CD8-positive, alpha-beta memory T cell (primary cell): Measurements from ENCODE around the gene CABP2. TPM values are rescaled to one million over a fixed set of nuclear protein-coding genes. Genes with fewer than 3 reads are reported as not detected.
"Not testable (repeated sequence)": the region's sequence is repeated elsewhere in the genome, so short reads cannot be mapped to it uniquely, and the experiment has no call there.

Source experiments
- CTCF ChIA-PET: fragments of 350-600 bp; sonication (Branson Sonifier 250); formaldehyde crosslinking; loops from one replicate; lab custom pipeline; 2021; ENCODE audit warnings: antibody characterized with exemption; lab: Charles Lee
- POLR2A ChIA-PET: fragments of 350-600 bp; sonication (Branson Sonifier 250); formaldehyde crosslinking; loops from one replicate; lab custom pipeline; 2021; ENCODE audit warnings: antibody characterized with exemption; lab: Charles Lee
- DNase-seq, 5 donors: peaks; one replicate each; pipeline versions ENCODE4 v3.0.0 to v3.0.0-alpha.2; 2020 to 2022; ENCODE audit warnings: mixed read lengths in 1 of 5
- H3K27ac ChIP-seq: one replicate; pipeline ENCODE4 v1.7.0; 2013; ENCODE audit warnings: low read depth, mild to moderate bottlenecking, low read length, moderate library complexity
- H3K27me3 ChIP-seq: 2 replicates; pipeline ENCODE4 v1.7.0; 2013; ENCODE audit warnings: low read length, mild to moderate bottlenecking; ENCODE audit not compliant: insufficient read depth, poor library complexity, severe bottlenecking
- H3K36me3 ChIP-seq: 2 replicates; pipeline ENCODE4 v1.7.0; 2013; ENCODE audit warnings: mild to moderate bottlenecking, low read length, moderate library complexity; ENCODE audit not compliant: insufficient read depth
- H3K4me1 ChIP-seq: 2 replicates; pipeline ENCODE4 v1.7.0; 2013; ENCODE audit warnings: mild to moderate bottlenecking, low read length, moderate library complexity; ENCODE audit not compliant: insufficient read depth
- H3K4me3 ChIP-seq: 2 replicates; pipeline ENCODE4 v1.7.0; 2013; ENCODE audit warnings: mild to moderate bottlenecking, low read length
- H3K9me3 ChIP-seq: 2 replicates; pipeline ENCODE4 v1.7.0; 2013; ENCODE audit warnings: mild to moderate bottlenecking, low read length
- H3K27ac Mint-ChIP-seq, 8 donors: one replicate each; pipeline ENCODE4 v1.8.0; 2020 to 2021; ENCODE audit warnings: mixed read lengths in 8 of 8, mild to moderate bottlenecking in 6 of 8, inconsistent platforms in 3 of 8, moderate library complexity in 3 of 8
- H3K27me3 Mint-ChIP-seq, 2 donors: one replicate each; pipeline ENCODE4 v1.8.0; 2020 to 2021; ENCODE audit warnings: mixed read lengths in 2 of 2, mild to moderate bottlenecking in 1 of 2, moderate library complexity in 1 of 2
- H3K36me3 Mint-ChIP-seq, 3 donors: one replicate each; pipeline ENCODE4 v1.8.0; 2020 to 2021; ENCODE audit warnings: mixed read lengths in 3 of 3, inconsistent platforms in 1 of 3, mild to moderate bottlenecking in 1 of 3
- H3K4me1 Mint-ChIP-seq, 3 donors: one replicate each; pipeline ENCODE4 v1.8.0; 2020 to 2021; ENCODE audit warnings: mixed read lengths in 3 of 3, inconsistent platforms in 1 of 3, mild to moderate bottlenecking in 1 of 3
- H3K4me3 Mint-ChIP-seq, 7 donors: one replicate each; pipeline ENCODE4 v1.8.0; 2020 to 2021; ENCODE audit warnings: mixed read lengths in 7 of 7, mild to moderate bottlenecking in 6 of 7, moderate library complexity in 4 of 7, inconsistent platforms in 2 of 7
- H3K9me3 Mint-ChIP-seq, 5 donors: one replicate each; pipeline ENCODE4 v1.8.0; 2020 to 2022; ENCODE audit warnings: mixed read lengths in 5 of 5, mild to moderate bottlenecking in 3 of 5, moderate library complexity in 2 of 5, inconsistent platforms in 1 of 5
- polyA plus RNA-seq: library from polyadenylated mRNA; unstranded; fragments of 300-500 nt; fragmentation: Illumina TruSeq; gene quantifications from one replicate; pipeline ENCODE4 v1.2.3, GENCODE V29; 2021
- total RNA-seq, 2 experiments: library from RNA; stranded (reverse); gene quantifications; one replicate each; pipeline ENCODE4 v1.2.3, GENCODE V29; 2021

The CABP2 gene
- total and polyA plus RNA-seq, 3 experiments from 2014 or later = not detected

- POLR2A ChIA-PET = interaction anchor here (0.6 to 4.1 kb wide), 15 partner anchors 9 to 1905 kb away, joined by 3 to 38 read pairs (median 5); partner anchors contain the start of genes PITPNM1, POLD4, PPP1CA and PTPRCAP
- H3K4me1 Mint-ChIP-seq = peaks cover 42 to 50% (median 49%) of the 10 kb centered on the region in 3 donors
- DNase-seq = no peak
- H3K27ac Mint-ChIP-seq = peak overlapping the region; percentile 90 to 100 (median 98)
- H3K9me3 Mint-ChIP-seq = no peaks in the 10 kb centered on the region
- H3K36me3 Mint-ChIP-seq = peaks cover 0 to 23% (median 0%) of the 10 kb centered on the region in 3 donors
- no peaks in the 10 kb centered on the region for H3K27me3 Mint-ChIP-seq
- peaks cover 44% of the 10 kb centered on the region for H3K4me1 ChIP-seq
- H3K4me3 Mint-ChIP-seq = peak overlapping the region; percentile 87 to 99 (median 95)
- CTCF ChIA-PET = interaction anchor here (0.8 to 2.5 kb wide), 12 partner anchors 22 to 131 kb away, joined by 3 to 13 read pairs (median 4); partner anchors contain the start of genes CDK2AP2, PITPNM1, PPP1CA and PTPRCAP
- H3K9me3 ChIP-seq = no peaks in the 10 kb centered on the region
- peak overlapping the region; percentile 96 for H3K4me3 ChIP-seq
- peaks cover 4% of the 10 kb centered on the region for H3K36me3 ChIP-seq
- peak overlapping the region; percentile 80 for H3K27ac ChIP-seq
- H3K27me3 ChIP-seq = no peaks in the 10 kb centered on the region
Measured at GRCh38 chr11:67482275-67482826, 40.9 kb downstream of the CABP2 start.

GRCh38 chr11:67477344-67478050, 45.7 kb downstream of the CABP2 start:
- DNase-seq, H3K27ac Mint-ChIP-seq, H3K9me3 Mint-ChIP-seq, H3K36me3 ChIP-seq, H3K4me1 ChIP-seq, H3K4me3 Mint-ChIP-seq, H3K4me1 Mint-ChIP-seq, H3K27me3 Mint-ChIP-seq, CTCF ChIA-PET, H3K36me3 Mint-ChIP-seq, H3K4me3 ChIP-seq, H3K27me3 ChIP-seq, H3K9me3 ChIP-seq: not testable (repeated sequence)
- peak overlapping the region; percentile 16 for H3K27ac ChIP-seq
- POLR2A ChIA-PET = interaction anchor here (0.6 kb wide), 2 partner anchors 13 to 333 kb away, joined by 3 to 7 read pairs; no protein-coding TSS in a partner anchor

DNA sequence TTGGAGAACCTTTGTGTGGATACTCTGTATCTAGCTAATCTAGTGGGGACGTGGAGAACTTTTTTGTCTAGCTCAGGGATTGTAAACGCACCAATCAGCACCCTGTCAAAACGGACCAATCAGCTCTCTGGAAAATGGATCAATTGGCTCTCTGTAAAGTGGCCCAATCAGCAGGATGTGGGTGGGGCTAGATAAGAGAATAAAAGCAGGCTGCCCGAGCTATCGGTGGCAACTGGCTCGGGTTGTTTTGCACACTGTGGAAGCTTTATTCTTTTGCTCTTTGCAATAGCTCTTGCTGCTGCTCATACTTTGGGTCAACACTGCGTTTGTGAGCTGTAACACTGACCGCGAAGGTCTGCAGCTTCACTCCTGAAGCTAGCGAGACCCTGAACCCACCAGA, 46.6 kb downstream of the CABP2 start:
- CTCF ChIA-PET = interaction anchor here (0.8 to 2.0 kb wide), 4 partner anchors 29 to 120 kb away, joined by 3 to 6 read pairs (median 4); partner anchors contain the start of gene PPP1CA
- POLR2A ChIA-PET, H3K4me3 ChIP-seq, H3K36me3 ChIP-seq, H3K27ac Mint-ChIP-seq, H3K4me1 ChIP-seq, H3K27me3 Mint-ChIP-seq, H3K9me3 ChIP-seq, H3K9me3 Mint-ChIP-seq, DNase-seq, H3K4me1 Mint-ChIP-seq, H3K36me3 Mint-ChIP-seq, H3K27me3 ChIP-seq: not testable (repeated sequence)
- peak overlapping the region; percentile 16 for H3K27ac ChIP-seq
- H3K4me3 Mint-ChIP-seq = peak overlapping the region in 1 of 7 donors; percentile 3

DNA sequence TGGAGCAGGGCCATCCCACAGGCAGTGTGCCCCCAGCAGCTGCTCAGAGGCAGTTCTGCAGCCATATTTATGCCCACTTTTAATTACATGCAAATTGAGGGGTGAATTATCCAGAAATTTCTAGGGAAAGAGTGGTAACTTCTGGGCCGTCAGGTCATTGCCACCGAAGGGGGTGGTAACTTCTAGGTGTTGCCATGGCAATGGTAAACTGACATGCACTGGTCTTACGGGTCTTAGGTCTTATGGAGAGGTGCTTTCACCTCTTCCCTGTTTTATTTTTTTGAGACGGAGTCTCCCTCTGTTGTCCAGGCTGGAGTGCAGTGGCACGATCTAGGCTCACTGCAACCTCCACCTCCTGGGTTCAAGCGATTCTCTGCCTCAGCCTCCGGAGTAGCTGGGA, 50.4 kb downstream of the CABP2 start:
- Mint-ChIP-seq H3K4me3 (no peak overlapping the region), H3K36me3 (peaks cover 0 to 3% (median 0%) of the 10 kb centered on the region in 3 donors), H3K27me3 (no peaks in the 10 kb centered on the region), H3K9me3 (no peaks in the 10 kb centered on the region), H3K4me1 (peaks cover 0 to 12% (median 11%) of the 10 kb centered on the region in 3 donors), H3K27ac (no peak overlapping the region)
- H3K9me3 ChIP-seq = no peaks in the 10 kb centered on the region
- no peaks in the 10 kb centered on the region for H3K36me3 ChIP-seq
- POLR2A ChIA-PET = interaction anchor here (2.1 kb wide), 1 partner anchor 10 kb away, joined by 5 read pairs; the partner anchor contains the start of gene AIP
- H3K4me3 ChIP-seq = no peak overlapping the region
- DNase-seq = no peak
- CTCF ChIA-PET = interaction anchor here (1.0 kb wide), 1 partner anchor 36 kb away, joined by 3 read pairs; the partner anchor contains the start of gene PTPRCAP
- H3K4me1 ChIP-seq = peaks cover 7% of the 10 kb centered on the region
- no peak overlapping the region for H3K27ac ChIP-seq
- no peaks in the 10 kb centered on the region for H3K27me3 ChIP-seq

DNA sequence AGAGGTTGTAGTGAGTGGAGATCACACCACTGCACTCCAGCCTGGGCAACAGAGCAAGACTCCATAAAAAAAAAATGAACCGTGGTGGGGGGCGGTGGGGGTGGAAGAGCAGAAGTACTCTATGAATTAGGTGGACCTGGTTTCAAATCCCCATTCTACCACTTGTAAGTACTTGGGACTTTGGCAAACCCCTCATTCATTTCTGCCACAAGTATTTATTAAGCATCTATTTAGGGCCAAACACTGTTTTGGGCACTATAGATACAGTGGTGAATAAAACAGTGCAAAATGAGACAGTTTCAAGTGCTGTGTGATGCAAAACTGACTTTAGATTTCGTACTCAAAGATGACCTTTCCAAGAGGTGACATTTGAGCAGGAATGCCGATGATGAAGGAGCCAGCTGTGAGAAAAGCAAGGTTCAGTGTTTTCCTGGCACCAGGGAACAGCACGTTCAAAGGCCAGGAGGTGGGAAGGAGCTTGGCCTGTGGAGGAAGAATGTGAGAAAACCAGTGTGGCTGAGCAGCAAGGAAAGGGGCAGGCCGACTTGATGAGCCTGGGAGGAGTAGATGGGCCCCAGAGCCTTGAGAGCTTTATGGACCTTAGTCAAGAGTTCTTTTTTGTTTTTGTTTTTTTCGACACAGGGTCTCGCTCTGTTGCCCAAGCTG, 52.8 kb downstream of the CABP2 start:
- Histone ChIP-seq H3K36me3 (no peaks in the 10 kb centered on the region), H3K27me3 (no peaks in the 10 kb centered on the region), H3K4me1 (peaks cover 23% of the 10 kb centered on the region), H3K9me3 (no peaks in the 10 kb centered on the region), H3K4me3 (no peak overlapping the region), H3K27ac (no peak overlapping the region)
- H3K4me3 Mint-ChIP-seq = peak overlapping the region in 6 of 7 donors; percentile 74 to 92 (median 84)
- no peak for DNase-seq
- H3K9me3 Mint-ChIP-seq = no peaks in the 10 kb centered on the region
- no peaks in the 10 kb centered on the region for H3K27me3 Mint-ChIP-seq
- peaks cover 0 to 6% (median 0%) of the 10 kb centered on the region in 3 donors for H3K36me3 Mint-ChIP-seq
- POLR2A ChIA-PET = interaction anchor here (1.1 to 3.9 kb wide), 3 partner anchors 13 to 69 kb away, joined by 5 to 22 read pairs (median 12); partner anchors contain the start of genes AIP and PPP1CA
- peak overlapping the region in 5 of 8 donors; percentile 11 to 87 (median 73) for H3K27ac Mint-ChIP-seq
- peaks cover 7 to 29% (median 21%) of the 10 kb centered on the region in 3 donors for H3K4me1 Mint-ChIP-seq
- CTCF ChIA-PET = interaction anchor here (0.8 to 4.8 kb wide), 6 partner anchors 22 to 88 kb away, joined by 3 to 38 read pairs (median 4); partner anchors contain the start of genes PPP1CA, PTPRCAP and TBC1D10C

GRCh38 chr11:67469508-67469811, 53.8 kb downstream of the CABP2 start:
- ChIA-PET CTCF (interaction anchor here (0.7 to 4.8 kb wide), 12 partner anchors 15 to 87 kb away, joined by 3 to 38 read pairs (median 4); partner anchors contain the start of genes CABP4, PPP1CA, PTPRCAP and RPS6KB2), POLR2A (interaction anchor here (1.0 to 3.9 kb wide), 10 partner anchors 14 to 230 kb away, joined by 3 to 38 read pairs (median 6); partner anchors contain the start of genes AIP, PPP1CA, PTPRCAP and RPS6KB2)
- H3K27me3 Mint-ChIP-seq = no peaks in the 10 kb centered on the region
- peaks cover 0 to 11% (median 0%) of the 10 kb centered on the region in 3 donors for H3K36me3 Mint-ChIP-seq
- H3K4me1 Mint-ChIP-seq = peaks cover 11 to 39% (median 25%) of the 10 kb centered on the region in 3 donors
- no peaks in the 10 kb centered on the region for H3K9me3 Mint-ChIP-seq
- peak overlapping the region; percentile 74 to 92 (median 88) for H3K4me3 Mint-ChIP-seq
- peak overlapping the region; percentile 64 for H3K4me3 ChIP-seq
- H3K27me3 ChIP-seq = no peaks in the 10 kb centered on the region
- peaks cover 30% of the 10 kb centered on the region for H3K4me1 ChIP-seq
- DNase-seq = no peak
- H3K27ac Mint-ChIP-seq = peak overlapping the region; percentile 63 to 92 (median 86)
- no peaks in the 10 kb centered on the region for H3K36me3 ChIP-seq
- H3K9me3 ChIP-seq = no peaks in the 10 kb centered on the region
- H3K27ac ChIP-seq = peak overlapping the region; percentile 70
